DOHH2 (cell line): ENCODE data around the gene HOATZ.
A peak's percentile ranks its signal among the peaks of the same experiment; 100 is the strongest.

Source experiments
- H3F3A ChIP-seq: fragments of 200-600 bp; sonication (generic), shearing (Covaris generic); 2 replicates; pipeline ENCODE4 v1.6.0; 2016; ENCODE audit warnings: antibody characterized with exemption, mild to moderate bottlenecking; ENCODE audit not compliant: control insufficient read depth, insufficient read depth
- H3K27ac ChIP-seq: fragments of 200-600 bp; sonication (generic); 2 replicates; pipeline ENCODE4 v1.5.1; 2014; ENCODE audit warnings: low read depth, mild to moderate bottlenecking, low read length, moderate library complexity
- H3K27me3 ChIP-seq: fragments of 200-600 bp; sonication (generic); 2 replicates; pipeline ENCODE4 v1.6.1; 2014; ENCODE audit warnings: mild to moderate bottlenecking, low read length, mixed read lengths; ENCODE audit not compliant: control insufficient read depth
- H3K36me3 ChIP-seq: fragments of 200-600 bp; sonication (generic); 2 replicates; pipeline ENCODE4 v1.6.1; 2014; ENCODE audit warnings: mild to moderate bottlenecking, low read length, moderate library complexity, mixed read lengths; ENCODE audit not compliant: control insufficient read depth
- H3K4me1 ChIP-seq: fragments of 200-600 bp; sonication (generic); 2 replicates; pipeline ENCODE4 v1.6.1; 2014; ENCODE audit warnings: mild to moderate bottlenecking, low read length, mixed read lengths; ENCODE audit not compliant: control insufficient read depth
- H3K4me2 ChIP-seq: fragments of 200-600 bp; sonication (generic); 2 replicates; pipeline ENCODE4 v1.6.0; 2014; ENCODE audit warnings: mild to moderate bottlenecking, low read length, moderate library complexity
- H3K4me3 ChIP-seq: fragments of 200-600 bp; sonication (generic); 2 replicates; pipeline ENCODE4 v1.5.1; 2014; ENCODE audit warnings: mild to moderate bottlenecking, low read length, mixed read lengths
- H3K79me2 ChIP-seq: fragments of 200-600 bp; sonication (generic); 2 replicates; pipeline ENCODE4 v1.6.1; 2014; ENCODE audit warnings: mild to moderate bottlenecking, low read length, mixed read lengths; ENCODE audit not compliant: control insufficient read depth
- H3K9me2 ChIP-seq: fragments of 200-600 bp; sonication (generic); replicated peaks from 2 replicates; pipeline ENCODE4 v1.6.1; 2014; ENCODE audit warnings: mild to moderate bottlenecking, low read length, mixed read lengths; ENCODE audit not compliant: control insufficient read depth
- H3K9me3 ChIP-seq: fragments of 200-600 bp; sonication (generic); 2 replicates; pipeline ENCODE4 v1.6.1; 2014; ENCODE audit warnings: antibody characterized with exemption, low read length, mixed read lengths; ENCODE audit not compliant: control insufficient read depth, insufficient read depth
- H4K20me1 ChIP-seq: fragments of 200-600 bp; sonication (generic); 2 replicates; pipeline ENCODE4 v1.6.0; 2014; ENCODE audit warnings: low read depth, mild to moderate bottlenecking, antibody characterized with exemption, low read length, moderate library complexity; ENCODE audit not compliant: control insufficient read depth, insufficient read depth
- EZH2phosphoT487 ChIP-seq: fragments of 200-600 bp; sonication (generic); IDR thresholded peaks from 2 replicates; pipeline ENCODE4 v1.6.1; 2017; ENCODE audit warnings: borderline replicate concordance, mild to moderate bottlenecking, antibody characterized with exemption, low read length, moderate library complexity, mixed read lengths
- TF ChIP-seq, protein P1 (sequence below): fragments of 200-600 bp; sonication (generic); IDR thresholded peaks from one replicate; pipeline ENCODE4 v1.5.1; 2014; ENCODE audit warnings: antibody characterized with exemption, mild to moderate bottlenecking, low read depth, low read length; ENCODE audit not compliant: poor library complexity, severe bottlenecking

Gene HOATZ

DNA sequence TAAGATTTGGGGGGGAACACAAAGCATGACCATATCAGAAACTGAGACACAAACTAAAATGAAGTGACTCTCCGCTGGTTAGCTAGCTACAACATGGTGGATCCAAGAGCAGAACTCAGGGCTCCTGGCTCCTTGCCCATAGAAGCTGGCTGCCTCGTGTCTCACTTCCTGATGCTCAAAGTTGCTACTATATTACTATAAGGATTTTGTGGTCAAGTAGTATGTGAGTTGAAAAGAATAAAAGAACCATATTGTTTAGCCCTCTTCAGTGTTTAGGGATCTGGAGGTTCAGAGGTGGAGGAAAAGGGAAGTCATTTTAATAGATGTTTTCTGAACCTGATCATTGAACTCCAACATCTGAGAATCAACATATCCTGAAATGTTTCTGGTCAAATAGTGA is 70.8 kb downstream of the HOATZ start:
- Histone ChIP-seq H3K79me2 (no peaks in the 10 kb centered on the region), H3K27ac (no peak overlapping the region), H3K9me2 (no peaks in the 10 kb centered on the region), H3K9me3 (no peaks in the 10 kb centered on the region), H3K4me3 (no peak overlapping the region), H3K27me3 (peaks cover 1% of the 10 kb centered on the region; the same call in 1 of the 2 replicates), H3K4me2 (no peak overlapping the region), H3K4me1 (peaks cover 22% of the 10 kb centered on the region), H4K20me1 (no peaks in the 10 kb centered on the region), H3K36me3 (no peaks in the 10 kb centered on the region), H3F3A (no peaks in the 10 kb centered on the region)
- no peak for TF ChIP-seq EZH2phosphoT487
- TF ChIP-seq, protein P1, sequence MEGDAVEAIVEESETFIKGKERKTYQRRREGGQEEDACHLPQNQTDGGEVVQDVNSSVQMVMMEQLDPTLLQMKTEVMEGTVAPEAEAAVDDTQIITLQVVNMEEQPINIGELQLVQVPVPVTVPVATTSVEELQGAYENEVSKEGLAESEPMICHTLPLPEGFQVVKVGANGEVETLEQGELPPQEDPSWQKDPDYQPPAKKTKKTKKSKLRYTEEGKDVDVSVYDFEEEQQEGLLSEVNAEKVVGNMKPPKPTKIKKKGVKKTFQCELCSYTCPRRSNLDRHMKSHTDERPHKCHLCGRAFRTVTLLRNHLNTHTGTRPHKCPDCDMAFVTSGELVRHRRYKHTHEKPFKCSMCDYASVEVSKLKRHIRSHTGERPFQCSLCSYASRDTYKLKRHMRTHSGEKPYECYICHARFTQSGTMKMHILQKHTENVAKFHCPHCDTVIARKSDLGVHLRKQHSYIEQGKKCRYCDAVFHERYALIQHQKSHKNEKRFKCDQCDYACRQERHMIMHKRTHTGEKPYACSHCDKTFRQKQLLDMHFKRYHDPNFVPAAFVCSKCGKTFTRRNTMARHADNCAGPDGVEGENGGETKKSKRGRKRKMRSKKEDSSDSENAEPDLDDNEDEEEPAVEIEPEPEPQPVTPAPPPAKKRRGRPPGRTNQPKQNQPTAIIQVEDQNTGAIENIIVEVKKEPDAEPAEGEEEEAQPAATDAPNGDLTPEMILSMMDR, result no peak

DNA sequence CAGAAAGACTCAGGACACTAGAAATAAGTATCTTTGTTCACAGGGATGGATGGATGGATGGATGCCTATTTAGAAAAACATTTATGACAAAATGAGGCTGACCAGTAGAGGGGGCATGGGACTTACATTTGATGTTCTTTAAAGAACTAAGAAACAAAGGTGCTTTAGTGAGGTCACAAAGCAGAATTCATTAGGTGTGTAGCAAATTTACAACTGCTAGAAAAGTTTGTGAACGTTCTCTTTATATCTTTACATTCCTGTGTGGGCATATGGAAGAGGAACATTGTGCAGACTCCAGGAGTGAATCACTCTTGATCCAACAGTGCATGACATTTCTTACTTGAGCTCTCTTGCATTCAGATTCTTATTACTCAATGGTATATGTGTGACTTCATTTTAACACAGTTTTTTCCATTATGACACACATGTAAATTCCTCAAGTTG is 71.8 kb downstream of the HOATZ start:
- TF ChIP-seq EZH2phosphoT487, result no peak
- TF ChIP-seq, protein P1, result peak; percentile 75
- Histone ChIP-seq H3K4me3 (no peak overlapping the region), H3K9me2 (no peaks in the 10 kb centered on the region), H3F3A (no peaks in the 10 kb centered on the region), H4K20me1 (no peaks in the 10 kb centered on the region), H3K36me3 (no peaks in the 10 kb centered on the region), H3K4me2 (no peak overlapping the region), H3K79me2 (no peaks in the 10 kb centered on the region), H3K27me3 (peaks cover 5% of the 10 kb centered on the region; the same call in 1 of the 2 replicates), H3K27ac (no peak overlapping the region), H3K4me1 (peaks cover 18% of the 10 kb centered on the region), H3K9me3 (no peaks in the 10 kb centered on the region)
